IMR-90 (cell line): ENCODE measurements around the gene TFB2M. TPM values are rescaled to one million over a fixed set of nuclear protein-coding genes. Genes with fewer than 3 reads are reported as not detected.

Experiments used
- ATAC-seq: fragments of 200-7000 bp; cut with Tn5 transposase; 2 replicates; pipeline ENCODE4 v1.9.1; 2020; ENCODE audit warnings: low read depth, mild to moderate bottlenecking, moderate library complexity
- BruUV-seq: library from RNA; stranded (reverse); fragments of 400-500 nt; replicated peaks from 2 replicates; lab custom pipeline; 2021; lab: Mats Ljungman, UMichigan
- CTCF ChIA-PET: fragments of 300-600 bp; formaldehyde crosslinking; extraction: SDS; loops from one replicate; lab custom pipeline; 2021; ENCODE audit warnings: antibody characterized with exemption; lab: Yijun Ruan, JAX
- POLR2A ChIA-PET: fragments of 300-600 bp; sonication (Branson Sonifier 250); formaldehyde crosslinking; loops from one replicate; lab custom pipeline; 2022; ENCODE audit warnings: antibody characterized with exemption; ENCODE audit not compliant: unreplicated experiment; lab: Charles Lee
- DNase-seq: peaks from one replicate; pipeline ENCODE4 v3.0.0; 2013
- H2AFZ ChIP-seq: replicated peaks from 2 replicates; pipeline ENCODE3; 2013; ENCODE audit warnings: low read length, mild to moderate bottlenecking; ENCODE audit not compliant: poor library complexity
- H2AK5ac ChIP-seq: 2 replicates; pipeline ENCODE4 v1.6.1; 2013; ENCODE audit warnings: low read depth, low read length, inconsistent platforms
- H2AK9ac ChIP-seq: replicated peaks from 2 replicates; pipeline ENCODE3; 2013; ENCODE audit warnings: mild to moderate bottlenecking, low read depth, low read length, moderate library complexity; ENCODE audit not compliant: poor library complexity
- H2BK120ac ChIP-seq: 2 replicates; pipeline ENCODE4 v1.6.1; 2013; ENCODE audit warnings: low read depth, low read length, inconsistent platforms
- H2BK15ac ChIP-seq: 3 replicates; pipeline ENCODE4 v1.6.1; 2013; ENCODE audit warnings: low read depth, low read length, inconsistent platforms
- H2BK20ac ChIP-seq: 2 replicates; pipeline ENCODE4 v1.6.1; 2013; ENCODE audit warnings: low read depth, mild to moderate bottlenecking, inconsistent platforms, low read length, moderate library complexity
- H2BK5ac ChIP-seq: 2 replicates; pipeline ENCODE4 v1.6.1; 2013; ENCODE audit warnings: mild to moderate bottlenecking, low read depth, low read length, inconsistent platforms; ENCODE audit not compliant: poor library complexity, severe bottlenecking
- H3K14ac ChIP-seq: replicated peaks from 2 replicates; pipeline ENCODE4 v1.6.1; 2013; ENCODE audit warnings: low read depth, low read length, inconsistent platforms
- H3K18ac ChIP-seq: 2 replicates; pipeline ENCODE4 v1.6.1; 2013; ENCODE audit warnings: low read depth, low read length, control low read depth
- H3K23ac ChIP-seq: 2 replicates; pipeline ENCODE4 v1.6.1; 2013; ENCODE audit warnings: low read depth, low read length, inconsistent platforms
- H3K27ac ChIP-seq: 2 replicates; pipeline ENCODE4 v1.5.1; 2013; ENCODE audit warnings: mild to moderate bottlenecking, control low read depth, low read length; ENCODE audit not compliant: insufficient read depth
- H3K27me3 ChIP-seq: 2 replicates; pipeline ENCODE4 v1.6.1; 2013; ENCODE audit warnings: low read length; ENCODE audit not compliant: control insufficient read depth, insufficient read depth
- H3K36me3 ChIP-seq: 2 replicates; pipeline ENCODE4 v1.6.1; 2013; ENCODE audit warnings: low read length, mixed read lengths; ENCODE audit not compliant: control insufficient read depth, insufficient read depth
- H3K4ac ChIP-seq: 2 replicates; pipeline ENCODE4 v1.6.1; 2013; ENCODE audit warnings: low read depth, low read length, inconsistent platforms
- H3K4me1 ChIP-seq: 2 replicates; pipeline ENCODE4 v1.6.1; 2013; ENCODE audit warnings: low read length, mixed read lengths; ENCODE audit not compliant: control insufficient read depth, insufficient read depth
- H3K4me2 ChIP-seq: 2 replicates; pipeline ENCODE4 v1.6.1; 2013; ENCODE audit warnings: low read depth, mild to moderate bottlenecking, control low read depth, low read length, moderate library complexity
- H3K4me3 ChIP-seq: 2 replicates; pipeline ENCODE4 v1.5.1; 2013; ENCODE audit warnings: low read depth, mild to moderate bottlenecking, control low read depth, low read length, moderate library complexity; ENCODE audit not compliant: insufficient read depth
- H3K56ac ChIP-seq: 2 replicates; pipeline ENCODE4 v1.6.1; 2013; ENCODE audit warnings: low read length, inconsistent platforms; ENCODE audit not compliant: insufficient read depth; ENCODE audit errors: extremely low read depth
- H3K79me1 ChIP-seq, 2 experiments: 2 replicates each; pipeline ENCODE4 v1.6.1; 2013; ENCODE audit warnings: low read length in 2 of 2, inconsistent platforms in 1 of 2, low read depth in 1 of 2
- H3K9ac ChIP-seq: 2 replicates; pipeline ENCODE4 v1.6.1; 2013; ENCODE audit warnings: low read depth, low read length, control low read depth
- H3K9me1 ChIP-seq: 2 replicates; pipeline ENCODE4 v1.6.1; 2013; ENCODE audit warnings: low read length, inconsistent platforms; ENCODE audit not compliant: insufficient read depth
- H3K9me3 ChIP-seq: 2 replicates; pipeline ENCODE4 v1.6.1; 2013; ENCODE audit warnings: low read length; ENCODE audit not compliant: control insufficient read depth, insufficient read depth
- H4K20me1 ChIP-seq: 2 replicates; pipeline ENCODE4 v1.6.1; 2013; ENCODE audit warnings: low read length, inconsistent platforms; ENCODE audit not compliant: insufficient read depth
- H4K5ac ChIP-seq: 2 replicates; pipeline ENCODE4 v1.6.1; 2013; ENCODE audit warnings: mild to moderate bottlenecking, low read depth, low read length, control low read depth
- H4K8ac ChIP-seq, 2 experiments: 2 replicates each; pipeline ENCODE4 v1.6.1; 2013; ENCODE audit warnings: low read depth in 2 of 2, low read length in 2 of 2, control low read depth in 1 of 2, inconsistent platforms in 1 of 2
- H4K91ac ChIP-seq: 2 replicates; pipeline ENCODE4 v1.6.1; 2013; ENCODE audit warnings: low read depth, low read length, inconsistent platforms; ENCODE audit not compliant: insufficient read depth
- CEBPB ChIP-seq: IDR thresholded peaks from 2 replicates; pipeline ENCODE4 v1.6.1; 2012; ENCODE audit warnings: low read depth, low read length, improper control_type of control experiment
- WGBS, 2 experiments: methylation state at CpG; one replicate each; pipeline versions ENCODE4 v1.1.5 to v1.1.7; 2013; ENCODE audit warnings: missing lambda C conversion rate in 2 of 2; ENCODE audit not compliant: insufficient read length in 1 of 2; ENCODE audit errors: extremely low coverage in 2 of 2; 5-methylcytosine and 5-hydroxymethylcytosine counted together
- dilution Hi-C: fragments of 300-500 bp; cut with HindIII; formaldehyde crosslinking; loops from one replicate; pipeline ENCODE4 v1.14.3; 2018; ENCODE audit warnings: low sequenced_read_pairs; ENCODE audit not compliant: unreplicated experiment
- in situ Hi-C: fragments of 300-500 bp; cut with MboI; formaldehyde crosslinking; loops from 3 replicates; pipeline ENCODE4 v1.14.3; 2019; ENCODE audit warnings: low sequenced_read_pairs, inconsistent platforms, mixed read lengths
- intact Hi-C: fragments of 100-400 bp; cut with micrococcal nuclease; formaldehyde crosslinking; loops from 2 replicates; pipeline ENCODE4 v1.10.0; 2022
- polyA plus RNA-seq, 3 experiments: library from polyadenylated mRNA; depleted of rRNA; stranded (reverse); fragments of >200 nt; gene quantifications; 2 replicates each; pipeline ENCODE4 v1.2.3, GENCODE V29; 2012; ENCODE audit warnings: low replicate concordance in 1 of 3
- total RNA-seq: library from RNA; depleted of rRNA; stranded (reverse); fragments of >200 nt; gene quantifications from 2 replicates; pipeline ENCODE4 v1.2.3, GENCODE V29; 2012

Gene TFB2M
- total and polyA plus RNA-seq, 2 of the 4 experiments (the other 2 are of a cell fraction): 13.3 to 15.7 TPM

DNA sequence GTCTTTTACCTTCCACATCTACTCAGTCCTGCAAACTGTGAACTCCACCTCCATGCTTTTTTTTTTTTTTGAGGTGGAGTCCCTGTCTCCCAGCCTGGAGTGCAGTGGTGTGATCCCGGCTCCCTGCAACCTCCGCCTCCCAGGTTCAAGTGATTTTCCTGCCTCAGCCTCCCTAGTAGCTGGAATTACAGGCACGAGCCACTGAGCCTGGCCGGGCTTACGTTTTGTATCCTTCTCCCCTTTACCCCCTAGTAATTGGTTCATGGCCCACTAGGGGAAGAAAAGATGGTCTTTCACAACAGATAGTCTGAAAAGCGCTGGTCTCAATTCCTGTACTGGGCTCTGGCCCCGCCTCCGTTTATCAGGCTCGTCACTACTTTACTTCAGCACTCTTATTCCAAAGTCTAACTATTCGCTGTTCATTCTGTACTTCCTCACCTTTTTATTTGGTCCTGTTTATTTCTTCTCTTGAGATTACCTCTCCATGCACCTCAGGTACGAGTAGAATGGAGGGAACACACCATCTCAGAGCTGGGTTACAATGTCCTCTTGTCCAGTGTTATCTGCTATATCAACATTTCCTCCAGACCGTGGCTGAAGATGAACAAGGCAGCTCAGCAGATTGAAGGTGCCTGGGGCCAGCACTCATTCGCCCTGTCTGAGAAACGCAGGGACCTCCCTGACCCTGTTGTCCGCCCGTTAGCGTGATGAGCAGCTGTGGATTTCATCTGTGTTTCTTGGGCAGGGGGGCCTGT, 16.4 kb upstream of the TFB2M start:
- H2BK15ac ChIP-seq: no peak overlapping the region
- peak overlapping the region; percentile 78; the same call in 1 of the 2 replicates for H4K5ac ChIP-seq
- H2BK120ac ChIP-seq: 0 out of 2 replicates have a peak overlapping the region, but pooled peaks have one; percentile 9
- H3K36me3 ChIP-seq: 0 out of 2 replicates have a peak, but pooled peaks cover 4% of the 10 kb centered on the region
- H3K14ac ChIP-seq: peak overlapping the region; percentile 16; the same call in 1 of the 2 replicates
- ChIA-PET CTCF (interaction anchor here (1.1 kb wide), 1 partner anchor 15 kb away, joined by 3 read pairs; no protein-coding TSS in a partner anchor), POLR2A (no interaction called here)
- intact Hi-C loops: no loop called here
- H3K18ac ChIP-seq: peak overlapping the region; percentile 61; the same call in 1 of the 2 replicates
- no peak overlapping the region for H3K56ac ChIP-seq
- H2AK5ac ChIP-seq: peak overlapping the region; percentile 2; the same call in 1 of the 2 replicates
- no peaks in the 10 kb centered on the region for H3K9me3 ChIP-seq
- H2AK9ac ChIP-seq: no peak overlapping the region
- no peak overlapping the region for H2BK5ac ChIP-seq
- no peak overlapping the region for H3K4me3 ChIP-seq
- no peak for ATAC-seq
- DNase-seq: no peak
- peak overlapping the region; percentile 58 for H3K23ac ChIP-seq
- H4K8ac ChIP-seq: no peak overlapping the region
- H4K20me1 ChIP-seq: no peaks in the 10 kb centered on the region; the same call in 1 of the 2 replicates
- H3K4me2 ChIP-seq: peak overlapping the region; percentile 22; the same call in 1 of the 2 replicates
- dilution Hi-C loops: no loop called here
- H4K91ac ChIP-seq: no peak overlapping the region
- H3K9me1 ChIP-seq: peaks cover 11% of the 10 kb centered on the region; the same call in 1 of the 2 replicates
- H3K79me1 ChIP-seq: peaks cover 22 to 74% of the 10 kb centered on the region in 2 experiments
- no peaks in the 10 kb centered on the region for H3K27me3 ChIP-seq
- in situ Hi-C loops: no loop called here
- H2AFZ ChIP-seq: no peak overlapping the region
- TF ChIP-seq CEBPB: no peak
- peak overlapping the region; percentile 18; the same call in 1 of the 2 replicates for H3K4ac ChIP-seq
- peaks cover 18% of the 10 kb centered on the region for H3K4me1 ChIP-seq
- no peak overlapping the region for H2BK20ac ChIP-seq
- H3K27ac ChIP-seq: no peak overlapping the region
- 92% methylated on average over 2 of the region's 17 CpGs; no CpG with 5 or more reads in 1 of the 2 experiments for WGBS, 2 experiments
- no TSS peak for BruUV-seq
- no peak overlapping the region for H3K9ac ChIP-seq
